GM21515 (cell line): ENCODE data around the gene LAMP5.

Experiments
- ATAC-seq: cut with Tn5 transposase; IDR thresholded peaks from one replicate; pipeline ENCODE4 v1.9.1; 2021; ENCODE audit not compliant: unreplicated experiment

Gene LAMP5

DNA sequence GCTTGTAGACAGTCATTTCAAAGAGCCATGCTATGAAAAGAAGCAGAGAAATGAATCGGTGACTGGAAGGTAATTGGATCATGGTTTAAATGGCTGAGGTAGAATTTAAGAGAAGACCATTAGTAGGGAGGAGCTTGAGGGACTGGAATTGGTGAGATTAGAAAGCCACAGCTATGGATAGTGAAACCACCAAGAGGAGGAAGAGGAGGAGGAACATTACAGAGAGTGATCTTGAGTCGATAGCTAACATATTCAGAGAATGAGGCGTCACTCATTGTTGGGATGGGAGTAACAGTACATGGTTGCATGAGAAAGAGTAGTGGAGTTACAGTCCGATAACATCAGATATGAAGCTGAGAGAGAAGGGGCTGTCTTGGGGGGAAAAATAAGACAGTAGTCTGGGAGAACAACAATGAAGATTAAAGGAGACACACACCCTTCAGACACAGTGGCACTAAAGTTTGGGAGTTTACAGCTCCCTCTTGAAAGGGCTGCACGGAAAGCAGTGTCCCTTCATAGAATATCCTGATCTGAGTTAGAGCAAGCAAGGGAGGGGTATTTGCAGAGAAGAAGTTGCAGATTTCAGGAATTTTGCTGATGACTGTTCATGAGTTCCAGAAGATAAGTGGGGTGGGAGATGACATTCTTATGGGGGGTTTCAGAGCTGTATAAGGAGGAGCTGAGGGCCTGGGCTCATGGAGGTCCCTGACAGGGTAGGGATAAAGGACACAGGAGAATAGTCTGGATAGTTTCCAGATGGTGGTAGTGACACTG, 15.1 kb upstream of the LAMP5 start:
- ATAC-seq, result no peak

DNA sequence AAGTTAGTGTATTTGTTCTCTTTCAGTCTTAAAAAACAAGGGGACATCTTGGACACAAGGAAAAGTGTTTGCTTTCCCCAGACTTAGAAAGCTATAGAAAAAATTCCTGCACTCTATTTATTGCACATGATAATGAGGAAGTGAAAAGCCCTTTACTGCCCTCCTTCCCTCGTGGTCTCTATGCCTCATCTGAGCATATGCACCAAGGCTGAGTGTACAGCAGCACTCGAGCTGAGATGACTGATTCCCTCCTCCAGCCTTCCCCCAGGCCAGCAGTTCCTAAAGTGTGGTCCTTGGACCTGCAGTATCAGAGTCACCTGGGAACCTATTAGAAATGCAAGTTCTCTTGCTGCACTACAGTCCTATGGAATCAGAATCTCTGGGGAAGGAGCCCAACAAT, 14.3 kb upstream of the LAMP5 start:
- peak; percentile 64 for ATAC-seq

DNA sequence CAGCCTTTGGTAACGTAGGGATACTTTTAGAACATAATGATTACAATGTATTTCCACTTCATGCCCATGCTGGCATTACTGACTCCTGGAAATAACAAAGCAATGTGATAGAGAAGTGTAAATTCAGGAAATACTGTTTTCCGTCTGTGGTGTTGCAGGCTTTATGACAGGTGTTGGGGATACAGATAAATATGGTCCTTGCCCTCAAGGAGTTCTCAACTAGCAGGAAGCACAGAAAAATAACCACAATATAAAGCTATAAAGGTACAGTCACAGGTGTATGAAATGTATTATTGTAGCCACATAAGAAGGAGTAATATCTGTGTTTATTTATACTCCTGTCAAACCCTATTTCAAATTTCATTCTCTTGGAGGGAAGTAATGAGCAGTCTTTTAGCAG, 12.9 kb upstream of the LAMP5 start:
- ATAC-seq, result no peak

DNA sequence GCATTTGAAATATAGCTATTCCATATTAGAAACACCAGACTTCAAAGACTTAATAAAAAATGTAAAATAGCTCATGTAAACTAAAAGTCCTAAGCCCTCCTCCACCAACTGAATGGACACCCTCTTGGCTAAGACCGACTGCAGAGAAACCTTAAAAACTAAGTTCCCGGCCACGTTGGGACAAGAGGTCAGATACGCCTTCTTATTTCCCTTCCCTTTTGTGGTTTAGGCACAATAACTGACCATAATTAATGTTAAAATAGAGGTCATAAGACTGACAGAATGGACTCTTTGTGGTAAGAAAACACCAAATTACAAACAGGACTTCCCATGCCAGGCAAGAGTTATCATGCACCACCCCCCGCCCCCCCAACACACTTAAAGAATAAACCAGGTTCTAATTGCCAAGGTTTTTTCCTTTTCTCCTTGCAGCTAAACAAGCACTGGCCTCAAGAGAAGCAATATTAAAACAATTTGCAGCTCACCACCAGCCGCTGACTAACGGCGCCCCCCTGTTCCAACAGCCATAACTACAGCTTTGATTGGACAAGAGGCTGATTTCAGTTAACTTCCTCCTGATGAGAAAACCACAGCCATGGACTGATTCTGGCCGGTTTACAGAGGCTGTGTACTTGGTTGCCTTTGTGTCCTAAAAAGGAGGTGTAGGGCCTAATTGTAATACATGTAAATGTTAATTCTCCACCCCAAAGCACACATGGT, 10.7 kb upstream of the LAMP5 start:
- no peak for ATAC-seq

DNA sequence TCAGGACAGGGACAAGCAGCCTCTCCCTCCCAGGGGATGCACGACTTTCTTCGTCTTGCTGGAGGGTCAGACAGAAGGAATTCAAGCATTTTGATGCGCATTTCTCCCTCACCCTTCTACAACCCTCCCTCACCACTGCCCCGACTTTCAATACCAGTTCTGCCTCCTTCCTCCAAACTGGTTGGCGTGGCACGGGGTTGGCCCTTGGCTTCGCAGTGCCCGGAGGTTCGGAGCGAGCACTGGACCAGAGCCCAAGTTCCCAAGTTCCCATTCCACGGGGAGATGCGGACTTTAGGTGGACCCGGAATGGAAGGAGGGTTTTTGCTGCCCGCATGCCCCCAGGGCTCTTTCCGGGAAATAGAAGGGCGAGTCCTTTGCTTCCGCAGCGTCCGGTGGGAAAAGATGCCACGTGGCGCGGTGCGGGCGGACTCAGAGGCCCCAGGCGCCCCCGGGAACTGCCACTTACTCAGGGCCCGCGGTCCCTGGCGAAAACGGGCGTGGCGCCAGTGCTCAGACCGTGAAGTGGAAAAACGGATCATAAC, 8.0 kb upstream of the LAMP5 start:
- no peak for ATAC-seq

DNA sequence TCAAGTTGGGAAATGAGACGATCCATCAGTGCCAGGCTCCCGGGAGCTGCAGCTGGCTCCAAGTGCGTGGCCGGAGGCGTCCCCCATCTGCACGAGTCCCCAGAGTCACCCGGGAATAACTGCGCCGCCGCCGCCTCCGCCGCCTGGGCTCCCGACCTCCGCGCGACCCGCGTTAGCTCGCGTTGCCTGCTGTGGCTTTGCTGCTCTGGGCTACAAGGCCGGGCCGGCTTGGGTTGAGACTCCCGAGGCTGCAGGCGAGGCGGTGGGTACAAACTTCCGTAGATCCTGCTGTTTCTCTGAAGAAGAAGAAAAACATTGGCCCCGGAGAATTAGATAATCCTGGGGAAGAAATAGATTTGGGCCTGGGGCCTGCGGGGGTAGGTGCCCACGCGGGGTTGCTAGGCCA, 7.4 kb upstream of the LAMP5 start:
- ATAC-seq, result no peak

DNA sequence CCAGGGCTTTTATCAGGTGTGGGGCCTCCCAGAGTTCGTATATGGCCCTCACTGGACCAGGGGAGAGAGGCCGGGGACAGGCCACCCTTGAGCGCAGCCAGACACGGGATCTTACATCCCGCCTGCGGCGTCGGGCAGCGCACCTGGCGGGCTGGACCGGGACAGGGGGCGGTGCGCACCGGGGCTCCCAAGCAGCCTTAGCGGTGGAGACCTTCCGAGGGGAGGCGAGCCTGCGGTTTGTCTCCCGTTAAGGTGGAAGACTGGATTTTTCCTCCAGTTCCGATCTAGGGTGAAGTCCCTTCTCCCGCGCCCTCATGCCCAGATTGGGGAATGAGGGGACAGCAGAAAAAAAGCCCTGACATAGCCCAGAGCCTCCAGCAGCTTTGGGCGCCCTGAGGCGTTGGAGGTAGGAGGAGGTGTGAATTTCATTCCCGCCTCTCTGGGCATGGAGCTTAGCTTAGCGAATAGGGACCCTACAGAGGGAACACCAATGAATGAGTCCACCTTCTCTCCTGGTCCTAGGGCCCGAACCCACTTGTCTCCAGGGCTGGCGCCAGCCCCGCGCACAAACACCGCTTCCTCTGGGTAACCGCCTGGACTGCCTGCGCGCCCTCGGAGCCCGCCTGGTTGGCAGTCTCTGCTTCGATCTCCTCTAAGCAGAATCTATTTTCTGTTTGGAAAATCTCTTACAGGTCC, 6.7 kb upstream of the LAMP5 start:
- no peak for ATAC-seq

DNA sequence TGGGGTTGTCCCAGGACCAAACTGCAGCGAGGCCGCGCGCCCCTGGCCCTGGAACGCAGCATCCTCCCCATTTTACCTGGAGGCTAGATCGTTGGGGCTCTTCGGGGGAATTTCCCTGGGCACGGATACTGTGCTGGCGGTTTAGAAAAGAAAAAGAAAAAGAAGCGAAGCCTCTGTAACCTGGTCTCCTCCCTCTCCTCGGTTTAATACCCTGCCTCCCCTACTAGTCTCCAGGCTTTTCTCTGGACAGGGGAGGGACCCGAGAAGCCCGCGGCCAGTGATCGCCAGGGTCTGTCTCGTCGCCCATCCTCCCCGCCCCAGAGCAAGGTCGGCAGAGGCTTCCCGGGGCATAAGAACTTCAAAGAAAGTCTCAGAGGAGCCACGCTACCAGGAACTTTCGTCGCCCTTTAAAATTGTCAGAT, 6.1 kb upstream of the LAMP5 start:
- ATAC-seq, result no peak

DNA sequence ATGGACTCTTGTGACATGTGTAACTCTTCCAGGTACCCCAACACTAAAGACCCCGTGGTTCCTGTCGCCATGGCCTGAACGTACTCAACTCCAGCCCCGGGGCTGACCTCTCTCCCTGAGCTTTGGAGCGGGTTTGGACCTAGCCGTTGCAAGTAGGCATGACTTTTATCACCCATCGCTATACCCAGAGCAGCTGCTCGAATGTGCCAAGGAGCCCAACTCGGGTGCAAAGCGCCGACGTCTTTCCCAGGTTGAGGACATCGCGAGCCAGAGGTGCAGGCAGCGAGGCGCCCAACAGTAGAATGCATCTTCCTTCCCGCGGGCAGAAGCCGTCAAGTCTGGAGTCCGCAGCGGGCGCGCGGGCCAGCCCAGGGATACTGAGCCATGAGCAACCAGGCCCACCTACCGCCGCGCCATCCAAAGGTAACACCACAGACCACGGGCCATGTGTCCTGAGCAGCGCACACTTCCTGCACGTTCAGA, 5.7 kb upstream of the LAMP5 start:
- no peak for ATAC-seq

DNA sequence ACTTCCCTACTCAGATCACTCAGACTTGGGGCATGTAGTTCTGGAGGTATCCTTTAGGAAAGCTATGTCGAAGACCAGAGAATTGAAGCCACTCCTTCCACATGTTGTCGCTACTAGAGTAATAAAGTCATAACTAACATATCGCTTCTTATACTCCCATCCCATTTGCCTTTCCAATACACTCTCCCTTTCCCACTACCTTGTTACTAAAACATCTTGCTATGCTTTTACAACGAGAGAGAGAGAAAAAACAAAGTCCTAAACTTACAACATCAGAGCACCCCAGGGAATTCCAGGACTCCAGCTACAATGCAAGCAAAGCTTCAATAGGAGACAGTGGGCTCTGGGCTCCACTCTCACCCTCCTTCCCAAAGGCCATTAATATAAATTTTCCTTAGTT, 5.1 kb upstream of the LAMP5 start:
- no peak for ATAC-seq

DNA sequence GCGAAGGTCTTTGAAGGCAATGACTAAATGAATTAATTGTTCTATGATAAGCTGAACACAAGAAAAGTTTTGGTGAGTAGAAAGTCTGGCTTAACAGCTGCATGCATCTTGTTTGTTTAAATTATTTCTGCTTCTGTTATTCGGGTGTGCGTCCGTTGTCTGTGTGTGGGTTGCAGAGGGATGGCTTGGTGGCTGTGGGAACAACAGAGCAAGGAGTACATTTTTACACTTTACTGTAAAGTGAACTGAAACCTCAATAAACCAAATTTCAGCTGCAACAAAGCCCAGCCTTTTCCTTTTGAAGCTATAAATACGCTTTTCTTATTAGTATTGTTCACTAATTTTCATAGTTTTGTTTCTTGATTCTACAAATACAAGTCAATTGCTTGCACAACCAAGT, 3.5 kb upstream of the LAMP5 start:
- no peak for ATAC-seq

DNA sequence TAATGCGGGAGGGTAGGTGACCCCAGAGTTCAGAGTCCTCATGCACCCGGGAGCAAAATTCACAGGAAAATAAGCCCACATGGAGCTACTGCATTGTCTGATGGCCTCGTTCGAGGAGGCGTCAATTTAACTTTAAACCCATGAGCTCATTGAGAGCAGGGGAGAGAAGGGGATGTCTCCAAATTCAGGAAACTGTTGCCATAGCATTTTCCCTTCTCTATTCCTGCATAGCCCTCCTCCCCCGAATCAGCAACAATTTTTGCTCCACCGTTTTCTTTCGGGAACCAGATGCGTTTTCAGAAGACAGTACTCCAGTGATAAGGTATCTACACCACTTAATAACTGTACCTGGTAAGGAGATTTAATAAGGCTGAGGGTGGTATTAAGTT, 324 bp upstream of the LAMP5 start:
- no peak for ATAC-seq

DNA sequence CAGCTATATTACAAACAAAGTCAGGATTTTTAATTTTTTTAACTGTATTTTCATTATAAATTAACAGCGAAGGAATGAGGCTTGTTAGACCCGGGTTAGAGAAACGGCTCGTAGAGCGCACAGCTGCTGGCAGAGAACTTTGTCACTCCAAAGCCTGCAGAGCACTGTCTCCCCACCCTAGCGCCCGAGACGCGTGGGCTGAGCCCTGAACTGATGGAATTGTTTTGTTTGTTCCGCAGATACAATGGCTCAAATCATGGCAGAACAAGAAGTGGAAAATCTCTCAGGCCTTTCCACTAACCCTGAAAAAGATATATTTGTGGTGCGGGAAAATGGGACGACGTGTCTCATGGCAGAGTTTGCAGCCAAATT, 810 bp downstream of the LAMP5 start:
- no peak for ATAC-seq

DNA sequence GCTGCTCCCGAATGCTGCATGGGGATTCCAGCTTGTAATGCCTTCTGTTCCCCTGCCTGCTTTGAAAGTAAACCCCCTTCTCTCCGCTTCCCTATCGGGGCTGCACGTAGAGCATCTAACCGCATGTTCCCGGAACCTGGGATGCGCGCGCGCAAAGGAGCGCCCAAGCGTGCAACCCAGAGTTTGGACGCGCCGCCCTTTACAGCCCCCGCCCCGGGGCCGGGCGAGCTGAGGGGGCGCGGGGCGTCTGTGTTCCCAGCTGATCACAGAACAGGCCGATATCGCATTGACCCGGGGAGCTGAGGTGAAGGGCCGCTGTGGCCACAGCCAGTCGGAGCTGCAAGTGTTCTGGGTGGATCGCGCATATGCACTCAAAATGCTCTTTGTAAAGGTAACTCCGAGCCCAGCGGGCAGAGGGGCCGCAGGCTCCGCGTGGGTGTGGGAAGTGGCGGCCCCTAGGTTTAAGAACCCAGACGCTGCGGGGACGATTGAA, 1.4 kb downstream of the LAMP5 start:
- ATAC-seq, result no peak

DNA sequence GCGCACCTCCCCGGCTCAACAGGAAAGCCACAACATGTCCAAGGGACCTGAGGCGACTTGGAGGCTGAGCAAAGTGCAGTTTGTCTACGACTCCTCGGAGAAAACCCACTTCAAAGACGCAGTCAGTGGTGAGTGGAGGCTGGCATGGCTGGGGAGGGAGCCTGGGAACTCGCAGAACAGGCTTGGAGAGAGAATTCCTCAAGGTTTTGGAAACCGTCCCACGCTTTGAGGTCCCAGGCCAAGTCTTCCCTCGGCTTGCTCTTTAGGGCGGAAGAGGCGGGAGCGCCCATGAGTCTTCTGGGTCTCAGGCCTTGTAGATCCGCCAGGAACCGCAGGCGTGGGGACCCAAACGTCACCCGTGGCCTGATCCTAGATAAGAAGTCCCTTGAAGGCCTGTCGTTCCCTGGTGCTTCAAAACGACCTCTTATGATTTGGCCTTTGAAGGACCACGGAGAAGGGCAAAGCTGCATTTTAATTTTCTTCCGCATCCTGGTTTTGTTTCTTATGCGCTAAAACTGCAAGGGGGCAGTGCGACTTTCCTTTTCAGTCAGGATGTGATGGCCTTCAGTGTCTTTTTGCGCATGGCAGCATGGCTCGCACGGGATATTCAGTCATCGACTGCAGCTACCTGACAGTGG, 2.0 kb downstream of the LAMP5 start:
- ATAC-seq, result no peak

DNA sequence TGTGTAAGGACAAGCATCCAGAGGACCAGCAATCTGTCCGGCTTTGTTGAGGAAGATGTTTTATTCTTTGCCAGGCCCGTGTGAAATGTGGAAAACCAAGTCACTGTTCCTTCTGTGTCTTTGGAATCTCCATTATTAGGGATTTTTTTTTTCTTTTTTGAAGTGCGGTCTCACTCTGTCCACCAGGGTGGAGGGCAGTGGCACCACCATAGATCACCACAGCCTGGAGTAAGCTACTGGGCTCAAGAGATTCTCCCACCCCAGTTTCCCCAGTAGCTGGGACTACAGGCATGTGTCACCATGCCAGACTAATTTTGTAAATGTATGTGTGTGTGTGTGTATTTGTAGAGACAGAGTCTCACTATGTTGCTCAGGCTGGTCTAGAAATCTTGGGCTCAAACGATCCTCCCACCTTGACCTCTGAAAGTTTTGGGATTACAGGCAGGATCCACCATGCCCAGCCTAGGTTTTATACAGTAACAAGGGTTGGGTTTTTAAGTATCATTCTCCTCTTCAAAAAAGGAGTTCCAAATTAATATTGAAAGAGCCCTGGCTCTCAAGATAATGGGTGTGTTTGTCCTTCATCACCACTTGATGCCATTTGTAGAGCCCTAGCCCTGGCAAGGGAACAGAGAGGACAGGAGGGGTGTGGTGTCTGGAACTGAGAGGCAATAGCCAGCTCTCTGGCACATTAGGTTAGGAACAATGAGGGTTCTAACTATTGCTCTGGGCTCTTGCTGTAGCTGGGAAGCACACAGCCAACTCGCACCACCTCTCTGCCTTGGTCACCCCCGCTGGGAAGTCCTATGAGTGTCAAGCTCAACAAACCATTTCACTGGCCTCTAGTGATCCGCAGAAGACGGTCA, 3.1 kb downstream of the LAMP5 start:
- no peak for ATAC-seq

DNA sequence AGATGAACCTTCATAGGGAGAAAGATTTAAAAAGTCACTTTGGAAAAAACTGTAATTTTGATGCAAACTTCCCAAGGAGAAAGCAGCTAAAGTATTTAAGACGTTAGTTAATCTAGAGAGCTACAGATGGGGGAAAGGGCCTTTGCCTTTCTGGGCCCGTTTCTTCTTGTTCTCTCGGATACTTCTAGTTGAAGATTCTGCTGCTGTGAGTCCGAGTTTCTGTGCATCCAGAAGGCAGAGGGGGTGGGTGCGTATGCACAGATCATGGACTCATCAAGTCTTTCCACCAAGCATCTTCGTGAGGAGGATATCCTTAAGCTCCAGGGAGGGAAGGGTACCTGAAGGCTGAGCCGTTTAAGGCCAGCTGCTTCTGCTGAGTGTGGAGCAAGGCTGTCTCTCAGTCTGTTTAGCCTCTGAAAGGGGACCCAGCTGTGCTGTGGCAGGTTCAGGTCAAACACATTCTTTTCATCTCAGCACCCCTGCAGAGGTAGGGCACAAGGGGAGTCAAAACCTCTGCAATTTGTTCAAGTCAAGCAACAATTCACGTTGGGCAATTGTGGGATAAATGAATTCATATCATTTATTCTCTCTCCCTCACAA, 4.3 kb downstream of the LAMP5 start:
- ATAC-seq, result no peak

DNA sequence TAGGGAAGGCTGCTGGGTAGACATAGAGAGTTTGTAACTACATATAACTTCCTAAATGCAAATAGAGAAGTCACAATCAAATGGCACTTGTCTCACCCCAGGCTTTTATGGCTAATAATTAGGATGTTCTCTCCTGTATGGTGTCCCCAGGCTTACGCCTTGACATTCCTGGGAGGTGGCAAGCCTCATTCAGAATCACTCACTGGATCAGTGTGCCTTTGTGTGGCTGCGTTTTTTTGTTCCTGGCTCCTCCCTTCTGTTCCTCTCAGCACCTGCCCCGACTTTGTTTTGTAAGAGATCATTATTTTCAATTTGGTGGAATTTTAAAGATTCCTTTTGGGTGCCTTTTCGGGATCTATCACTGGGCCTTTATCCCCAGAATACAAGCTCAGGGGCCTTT, 5.7 kb downstream of the LAMP5 start:
- no peak for ATAC-seq

DNA sequence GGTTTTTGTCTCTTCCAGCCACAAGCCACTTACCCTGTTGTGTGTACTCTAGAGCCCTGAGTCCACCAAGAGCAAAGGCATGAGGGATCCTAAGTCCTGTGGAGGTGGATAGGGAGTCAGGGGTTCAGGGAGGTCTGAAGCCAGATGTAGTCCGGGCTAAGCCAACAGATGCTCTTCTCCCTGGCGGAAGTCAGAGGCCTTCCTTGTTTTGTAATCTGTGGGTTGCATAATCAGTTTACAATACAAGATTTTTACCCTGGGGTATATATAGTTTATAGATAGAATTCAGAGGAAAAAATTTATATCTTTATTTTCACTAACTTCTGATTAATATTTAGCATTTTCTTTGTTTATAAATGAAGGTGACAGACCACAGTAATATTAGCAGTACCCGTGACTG, 9.2 kb downstream of the LAMP5 start:
- no peak for ATAC-seq

DNA sequence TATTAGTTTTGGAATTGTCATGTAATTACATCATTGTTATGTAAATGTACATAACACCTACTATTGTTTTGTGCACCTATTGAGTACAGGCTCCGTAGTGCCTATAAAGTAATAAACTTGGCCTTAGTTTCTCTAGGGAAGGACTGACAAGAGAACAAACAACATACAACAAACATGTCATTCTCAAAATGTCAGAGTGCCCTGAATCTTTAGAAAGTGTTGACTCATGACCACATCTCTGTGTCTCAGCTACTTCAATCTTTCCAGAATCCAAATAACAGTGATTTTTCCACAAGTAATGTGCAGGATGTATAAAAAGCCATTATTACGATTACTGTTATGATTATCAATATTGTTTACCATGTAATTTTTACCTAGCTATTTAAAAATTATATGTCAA, 17.2 kb downstream of the LAMP5 start:
- ATAC-seq, result no peak
